Measurements from ENCODE around the gene CD40LG. TPM values are rescaled to one million over a fixed set of nuclear protein-coding genes. Genes with fewer than 3 reads are reported as not detected.

CD40LG gene
- total RNA-seq, 1 donor from 2014 or later = 0.31 TPM

- intact Hi-C loops (cut with DNase I) = no loop called here
- DNase-seq (ENCODE audit: low spot score) (no peak), ATAC-seq (no peak)
These were observed 41.5 kb downstream of the CD40LG start for GRCh38 chrX:136689436-136689835.

- ATAC-seq = no peak
- intact Hi-C loops (cut with DNase I) = no loop called here
- DNase-seq (ENCODE audit: low spot score) = no peak
These were observed 43.3 kb downstream of the CD40LG start for GRCh38 chrX:136691028-136691809.

GRCh38 chrX:136692271-136692670 lies 44.3 kb downstream of the CD40LG start:
- ATAC-seq = no peak
- intact Hi-C loops (cut with DNase I) = no loop called here
- no peak for DNase-seq (ENCODE audit: low spot score)

DNA sequence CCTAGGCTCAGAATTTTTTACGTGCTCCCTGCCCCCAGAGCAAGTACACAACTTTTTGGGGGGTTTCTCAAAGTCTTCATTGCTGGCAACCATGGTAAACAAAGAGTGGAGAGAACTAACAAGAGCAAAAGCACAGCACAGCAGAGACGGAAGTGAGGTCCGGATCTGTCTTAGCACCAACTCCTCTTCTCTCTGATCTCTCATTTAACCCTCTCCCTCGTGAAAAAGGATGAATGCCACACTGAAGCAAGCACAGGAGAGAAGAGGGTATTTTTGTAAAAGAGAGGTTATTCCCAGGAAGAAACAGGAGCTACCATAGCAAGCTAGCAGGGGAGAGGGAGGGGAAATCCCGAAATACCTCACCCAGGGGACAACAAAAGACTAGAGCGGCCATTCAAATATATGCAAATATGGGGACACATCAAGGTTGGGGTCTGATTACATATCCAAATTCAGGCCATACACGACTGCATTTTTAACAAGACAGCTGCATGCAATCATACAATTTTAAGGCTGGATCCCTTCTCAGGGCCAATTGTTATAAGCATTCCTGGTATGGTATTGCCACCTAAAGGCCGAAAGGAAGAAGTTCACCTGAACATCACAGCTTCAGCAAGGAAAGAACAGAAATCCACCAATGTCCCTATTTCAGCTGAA lies 46.6 kb downstream of the CD40LG start:
- ATAC-seq (peak; percentile 64), DNase-seq (ENCODE audit: low spot score) (no peak)
- intact Hi-C loops (cut with DNase I) = no loop called here

DNA sequence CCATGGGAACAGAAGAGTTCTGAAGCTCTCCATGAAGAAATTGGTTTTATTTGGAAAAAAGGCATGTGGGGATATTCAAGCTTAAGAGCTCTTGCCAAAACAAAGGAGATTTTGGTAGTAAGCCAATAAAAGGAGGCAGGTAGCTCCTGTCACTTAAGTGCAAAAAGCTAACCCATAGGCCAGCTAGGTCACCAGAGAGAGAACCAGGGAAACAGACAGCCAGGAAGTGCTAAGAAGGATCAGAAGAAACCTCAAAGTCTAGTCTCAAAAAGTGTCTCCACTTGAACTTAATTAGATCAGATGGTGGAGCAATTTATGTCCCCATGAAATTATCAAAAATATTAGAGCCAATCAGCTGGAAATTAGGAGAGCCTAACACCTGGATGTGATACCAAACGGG lies 49.2 kb downstream of the CD40LG start:
- intact Hi-C loops (cut with DNase I) = no loop called here
- ATAC-seq (no peak), DNase-seq (ENCODE audit: low spot score) (no peak)

- intact Hi-C loops (cut with DNase I) = no loop called here
- ATAC-seq = no peak
These were observed 60.4 kb downstream of the CD40LG start for GRCh38 chrX:136708348-136708747.

More at GRCh38 chrX:136708348-136708747, 60.4 kb downstream of the CD40LG start:
- DNase-seq (ENCODE audit: low spot score) = no peak

Other genes starting within 250 kb of the CD40LG start
- not detected for gene BRS3, start 160.2 kb upstream of the CD40LG start, total RNA-seq
- 35.2 TPM for gene HTATSF1, start 150.6 kb upstream of the CD40LG start, total RNA-seq
- not detected for gene VGLL1, start 115.9 kb upstream of the CD40LG start, total RNA-seq
- 30.4 TPM for gene ARHGEF6, start 132.8 kb downstream of the CD40LG start, total RNA-seq
- 153 TPM for gene RBMX, start 232.6 kb downstream of the CD40LG start, total RNA-seq